Esophagus squamous epithelium (tissue), 5 donors: ENCODE measurements around the gene SYNE2. TPM values are rescaled to one million over a fixed set of nuclear protein-coding genes. Genes with fewer than 3 reads are reported as not detected.

Source experiments
- DNase-seq: peaks from one replicate; lab custom pipeline; 2025; lab: John Stamatoyannopoulos, UW
- H3K27ac ChIP-seq, 4 donors: fragments of 200-600 bp; sonication (generic); one replicate each; pipeline ENCODE4 v1.5.1; 2016 to 2019; ENCODE audit warnings: mild to moderate bottlenecking in 1 of 4
- H3K27me3 ChIP-seq, 4 donors: fragments of 200-600 bp; sonication (generic); 1 replicate in 3 of 4; 2 replicates in 1 of 4; pipeline versions ENCODE4 v1.5.1 to v1.6.0; 2017 to 2021; ENCODE audit warnings: antibody characterized with exemption in 1 of 4
- H3K36me3 ChIP-seq, 3 donors: fragments of 200-600 bp; sonication (generic); one replicate each; pipeline ENCODE4 v1.5.1; 2016 to 2019
- H3K4me1 ChIP-seq, 3 donors: fragments of 200-600 bp; sonication (generic); one replicate each; pipeline ENCODE4 v1.5.1; 2017 to 2019
- H3K4me3 ChIP-seq, 4 donors: fragments of 200-600 bp; sonication (generic); 1 replicate in 3 of 4; 2 replicates in 1 of 4; pipeline ENCODE4 v1.5.1; 2016 to 2019; ENCODE audit warnings: mild to moderate bottlenecking in 2 of 4, moderate library complexity in 1 of 4
- H3K9me3 ChIP-seq, 3 donors: fragments of 200-600 bp; sonication (generic); one replicate each; pipeline ENCODE4 v1.5.1; 2016 to 2019
- POLR2A ChIP-seq, 4 donors: fragments of 450-650 bp; IDR thresholded peaks; one replicate each; pipeline ENCODE4 v1.6.1; 2017; ENCODE audit warnings: antibody characterized with exemption in 4 of 4, mild to moderate bottlenecking in 4 of 4, moderate library complexity in 3 of 4
- WGBS, 2 donors: methylation state at CpG; one replicate each; pipeline ENCODE4 v1.1.5; 2018; 5-methylcytosine and 5-hydroxymethylcytosine counted together
- intact Hi-C: fragments of 100-400 bp; cut with DNase I; formaldehyde crosslinking; loops from one replicate; pipeline ENCODE4 v1.15.0; 2022
- total RNA-seq, 4 donors: library from RNA; depleted of rRNA; stranded (reverse); fragments of >200 nt; gene quantifications; one replicate each; pipeline ENCODE4 v1.1.0, GENCODE V29; 2016
- TF ChIP-seq, protein P1 (sequence below), 6 experiments: fragments of 450-650 bp in 4 of 6; fragments of 200-600 bp in 2 of 6; sonication (generic) in 2 of 6; IDR thresholded peaks; one replicate each; pipeline ENCODE4 v1.5.1; 2016 to 2019; ENCODE audit warnings: antibody characterized with exemption in 6 of 6, mild to moderate bottlenecking in 4 of 6, moderate library complexity in 4 of 6
- donor health status: DM: yes; HTN: yes; CAD: no.

SYNE2 gene
- total RNA-seq, 4 donors from 2014 or later = 128 to 197 (median 145) TPM

DNA sequence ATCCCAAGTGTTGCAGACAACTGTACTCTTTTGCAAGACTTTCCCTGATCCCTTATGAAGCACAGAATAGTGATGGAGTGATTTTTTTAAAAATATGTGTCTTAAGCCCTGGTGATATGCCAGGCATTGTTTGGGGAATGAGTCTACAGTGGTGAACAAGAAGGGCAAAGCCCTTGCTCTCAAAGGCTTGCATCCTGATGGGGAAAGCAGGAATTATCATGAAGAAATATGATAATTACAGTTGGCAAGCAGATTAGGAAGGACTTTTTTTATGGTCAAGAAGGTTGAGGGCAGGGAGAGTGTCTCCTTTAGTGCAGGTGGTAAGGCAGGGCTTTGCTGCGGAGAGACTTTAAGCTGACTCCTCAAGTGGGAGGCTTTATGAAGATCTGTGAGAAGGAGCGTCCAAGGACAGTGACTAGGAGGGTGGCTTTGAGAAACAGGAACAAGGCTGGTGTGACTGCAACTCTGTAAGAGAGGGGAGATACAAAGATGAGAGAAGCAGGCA lies 100.2 kb downstream of the SYNE2 start:
- DNase-seq = no peak
- H3K4me1 ChIP-seq = peaks cover 0 to 16% (median 3%) of the 10 kb centered on the region in 3 donors
- no peak overlapping the region for H3K4me3 ChIP-seq
- H3K36me3 ChIP-seq = peaks cover 6 to 76% (median 8%) of the 10 kb centered on the region in 3 donors
- intact Hi-C loops = no loop called here
- TF ChIP-seq, protein P1, sequence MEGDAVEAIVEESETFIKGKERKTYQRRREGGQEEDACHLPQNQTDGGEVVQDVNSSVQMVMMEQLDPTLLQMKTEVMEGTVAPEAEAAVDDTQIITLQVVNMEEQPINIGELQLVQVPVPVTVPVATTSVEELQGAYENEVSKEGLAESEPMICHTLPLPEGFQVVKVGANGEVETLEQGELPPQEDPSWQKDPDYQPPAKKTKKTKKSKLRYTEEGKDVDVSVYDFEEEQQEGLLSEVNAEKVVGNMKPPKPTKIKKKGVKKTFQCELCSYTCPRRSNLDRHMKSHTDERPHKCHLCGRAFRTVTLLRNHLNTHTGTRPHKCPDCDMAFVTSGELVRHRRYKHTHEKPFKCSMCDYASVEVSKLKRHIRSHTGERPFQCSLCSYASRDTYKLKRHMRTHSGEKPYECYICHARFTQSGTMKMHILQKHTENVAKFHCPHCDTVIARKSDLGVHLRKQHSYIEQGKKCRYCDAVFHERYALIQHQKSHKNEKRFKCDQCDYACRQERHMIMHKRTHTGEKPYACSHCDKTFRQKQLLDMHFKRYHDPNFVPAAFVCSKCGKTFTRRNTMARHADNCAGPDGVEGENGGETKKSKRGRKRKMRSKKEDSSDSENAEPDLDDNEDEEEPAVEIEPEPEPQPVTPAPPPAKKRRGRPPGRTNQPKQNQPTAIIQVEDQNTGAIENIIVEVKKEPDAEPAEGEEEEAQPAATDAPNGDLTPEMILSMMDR (IDR thresholded peaks at IDR 0.05) = no peak
- TF ChIP-seq POLR2A (IDR thresholded peaks at IDR 0.05) = no peak
- 84 to 85% methylated on average over 2 of the region's 2 CpGs for WGBS, 2 donors
- no peaks in the 10 kb centered on the region for H3K9me3 ChIP-seq
- H3K27ac ChIP-seq = peak overlapping the region in 1 of 4 donors; percentile 11
- H3K27me3 ChIP-seq = no peaks in the 10 kb centered on the region

DNA sequence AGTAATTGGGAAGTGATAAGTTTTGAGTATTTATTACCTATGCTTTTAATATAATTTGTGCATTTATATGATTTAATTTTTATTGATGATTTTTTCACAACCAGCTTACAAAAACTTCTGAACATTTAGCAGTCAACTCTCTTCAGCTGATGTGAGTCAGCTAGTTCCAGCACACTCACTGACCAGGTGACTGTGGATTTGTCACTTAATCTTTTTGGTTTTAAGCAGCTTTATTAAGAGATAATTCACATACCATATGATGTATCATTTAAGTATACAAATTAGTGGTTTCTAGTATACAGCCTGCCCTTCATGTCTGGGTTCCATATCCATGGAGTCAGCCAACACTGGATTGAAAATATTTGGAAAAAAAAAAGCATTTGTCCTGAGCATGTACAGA lies 103.5 kb downstream of the SYNE2 start:
- Histone ChIP-seq H3K36me3 (peaks cover 6 to 50% (median 8%) of the 10 kb centered on the region in 3 donors), H3K4me3 (no peak overlapping the region), H3K4me1 (peaks cover 0 to 16% (median 3%) of the 10 kb centered on the region in 3 donors), H3K9me3 (no peaks in the 10 kb centered on the region), H3K27ac (no peak overlapping the region), H3K27me3 (no peaks in the 10 kb centered on the region)
- no peak for DNase-seq
- no peak for TF ChIP-seq POLR2A (IDR thresholded peaks at IDR 0.05)
- TF ChIP-seq, protein P1 (IDR thresholded peaks at IDR 0.05) = no peak
- intact Hi-C loops = no loop called here

DNA sequence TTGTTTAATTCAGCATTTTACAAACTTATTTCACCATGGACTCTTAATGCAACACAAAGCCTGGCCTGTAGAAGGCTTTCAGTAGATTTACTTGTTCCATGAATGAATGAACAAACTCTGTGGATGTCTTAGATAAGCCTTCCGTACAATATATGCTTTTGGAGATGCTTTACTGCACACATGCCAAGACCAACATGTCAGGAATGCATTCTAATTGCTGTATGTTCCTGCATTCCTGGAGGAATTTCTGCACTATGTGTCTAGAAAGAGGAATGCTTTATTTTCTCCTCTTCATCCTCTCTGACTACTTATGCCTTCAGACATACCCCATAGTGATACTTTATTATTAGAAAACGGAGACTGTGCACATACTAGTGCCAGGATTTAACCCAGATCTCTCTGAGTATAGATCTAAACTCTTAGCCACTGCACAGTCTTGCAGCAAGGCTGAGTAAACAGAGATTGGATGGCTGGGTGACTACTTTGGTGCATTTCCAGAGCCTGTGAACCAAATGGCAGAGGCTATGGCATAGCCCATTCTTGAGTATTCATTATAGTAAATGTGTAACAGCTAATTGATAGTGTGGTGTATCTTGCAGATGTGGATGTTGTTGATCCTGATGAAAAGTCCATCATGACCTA lies 108.2 kb downstream of the SYNE2 start:
- Histone ChIP-seq H3K36me3 (peaks cover 0 to 58% (median 0%) of the 10 kb centered on the region in 3 donors), H3K9me3 (no peaks in the 10 kb centered on the region), H3K27ac (no peak overlapping the region), H3K4me1 (no peaks in the 10 kb centered on the region), H3K4me3 (no peak overlapping the region), H3K27me3 (no peaks in the 10 kb centered on the region)
- intact Hi-C loops = no loop called here
- no peak for TF ChIP-seq POLR2A (IDR thresholded peaks at IDR 0.05)
- TF ChIP-seq, protein P1 (IDR thresholded peaks at IDR 0.05) = no peak
- 51 to 53% methylated on average over 2 of the region's 2 CpGs for WGBS, 2 donors
- DNase-seq = no peak

DNA sequence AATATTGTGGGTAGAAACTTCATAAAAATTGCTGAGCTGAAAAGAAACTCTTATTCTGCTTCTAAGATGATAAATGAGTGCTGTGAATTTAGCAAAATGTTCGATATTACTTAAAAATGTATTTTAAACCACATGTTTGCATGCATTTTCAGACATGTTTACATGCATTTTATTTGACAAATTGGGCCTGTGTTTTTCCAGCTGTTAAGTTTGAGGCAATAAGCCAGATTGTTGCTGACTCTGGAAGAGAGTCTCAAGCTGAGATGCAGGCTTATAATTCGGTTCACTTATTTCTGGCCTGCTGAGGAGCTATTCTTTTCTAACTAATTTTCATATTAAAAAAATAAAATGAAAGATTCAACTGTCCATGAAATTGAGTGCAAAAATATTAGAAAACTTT lies 110.1 kb downstream of the SYNE2 start:
- intact Hi-C loops = no loop called here
- WGBS, 2 donors = 55 to 69% methylated on average over 2 of the region's 2 CpGs
- H3K4me1 ChIP-seq = no peaks in the 10 kb centered on the region
- H3K27me3 ChIP-seq = no peaks in the 10 kb centered on the region
- H3K9me3 ChIP-seq = no peaks in the 10 kb centered on the region
- peaks cover 0 to 58% (median 3%) of the 10 kb centered on the region in 3 donors for H3K36me3 ChIP-seq
- H3K4me3 ChIP-seq = no peak overlapping the region
- H3K27ac ChIP-seq = no peak overlapping the region
- TF ChIP-seq POLR2A (IDR thresholded peaks at IDR 0.05) = no peak
- TF ChIP-seq, protein P1 (IDR thresholded peaks at IDR 0.05) = no peak
- DNase-seq = no peak

GRCh38 chr14:63963439-63963838 lies 110.6 kb downstream of the SYNE2 start:
- no peaks in the 10 kb centered on the region for H3K4me1 ChIP-seq
- intact Hi-C loops = no loop called here
- no peaks in the 10 kb centered on the region for H3K27me3 ChIP-seq
- H3K9me3 ChIP-seq = no peaks in the 10 kb centered on the region
- no peak overlapping the region for H3K27ac ChIP-seq
- no peak for DNase-seq
- H3K4me3 ChIP-seq = no peak overlapping the region
- TF ChIP-seq, protein P1 (IDR thresholded peaks at IDR 0.05) = no peak
- TF ChIP-seq POLR2A (IDR thresholded peaks at IDR 0.05) = no peak
- WGBS, 2 donors = 75 to 77% methylated on average over 2 of the region's 2 CpGs
- H3K36me3 ChIP-seq = peaks cover 0 to 62% (median 4%) of the 10 kb centered on the region in 3 donors
